Measurements from ENCODE around the gene FETUB.

DNA sequence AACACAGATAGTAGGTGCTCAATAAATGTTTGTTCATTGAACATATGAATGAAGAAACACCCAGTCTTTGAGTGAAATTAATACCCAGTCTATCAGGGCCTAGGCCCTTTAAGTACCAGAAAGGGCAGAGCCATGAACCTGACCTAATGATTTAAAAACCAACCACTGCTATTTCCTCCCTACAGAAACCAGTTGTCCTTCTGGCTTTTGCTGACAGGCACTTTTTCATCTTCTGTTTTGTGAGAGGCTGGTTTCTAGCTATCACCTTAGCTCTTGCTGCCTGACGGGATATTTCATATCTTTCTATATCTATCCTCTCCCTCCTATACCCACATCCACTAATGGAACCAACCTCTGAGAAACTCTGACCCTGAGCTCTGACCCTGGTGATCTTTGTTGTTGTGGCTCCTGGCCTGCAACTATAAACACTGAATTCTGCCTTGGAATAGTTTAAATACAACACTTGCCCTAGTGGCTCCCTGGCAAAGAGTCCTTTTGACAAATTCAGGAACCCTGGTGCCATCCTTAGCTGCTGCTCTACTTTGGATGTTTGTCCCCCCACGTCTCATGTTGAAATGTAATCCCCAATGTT is 31.5 kb upstream of the FETUB start:
- TF ChIP-seq CTCF (conservative IDR thresholded peaks at IDR 0.05; ENCODE audit: low read length) = no peak
- no peak for TF ChIP-seq EZH2phosphoT487 (IDR thresholded peaks at IDR 0.05; ENCODE audit: borderline replicate concordance, low read depth, low read length)

Data from OCI-LY7 (cell line).